ENCODE measurements around the gene GSTM4.
"Not testable (repeated sequence)": the region's sequence is repeated elsewhere in the genome, so short reads cannot be mapped to it uniquely, and the experiment has no call there.

The GSTM4 gene

DNA sequence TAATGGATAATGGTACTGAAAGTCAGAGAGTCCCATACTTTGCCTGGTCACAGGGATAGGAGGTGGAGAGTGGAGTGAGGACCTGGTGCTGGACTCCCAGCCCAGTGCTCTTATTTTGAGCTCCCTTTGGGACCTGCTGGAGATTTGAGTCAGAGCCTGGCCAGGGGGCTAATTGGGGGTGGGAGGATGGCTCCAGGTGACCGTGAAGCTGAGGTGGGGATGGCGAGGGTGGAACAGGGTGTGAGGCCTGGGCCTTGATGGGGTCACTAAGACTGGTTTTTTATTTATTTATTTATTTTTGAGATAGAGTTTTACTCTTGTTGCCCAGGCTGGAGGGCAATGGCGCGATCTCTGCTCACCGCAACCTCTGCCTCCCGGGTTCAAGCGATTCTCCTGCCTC is 18.5 kb upstream of the GSTM4 start:
- no peak for DNase-seq (ENCODE audit: low spot score)

DNA sequence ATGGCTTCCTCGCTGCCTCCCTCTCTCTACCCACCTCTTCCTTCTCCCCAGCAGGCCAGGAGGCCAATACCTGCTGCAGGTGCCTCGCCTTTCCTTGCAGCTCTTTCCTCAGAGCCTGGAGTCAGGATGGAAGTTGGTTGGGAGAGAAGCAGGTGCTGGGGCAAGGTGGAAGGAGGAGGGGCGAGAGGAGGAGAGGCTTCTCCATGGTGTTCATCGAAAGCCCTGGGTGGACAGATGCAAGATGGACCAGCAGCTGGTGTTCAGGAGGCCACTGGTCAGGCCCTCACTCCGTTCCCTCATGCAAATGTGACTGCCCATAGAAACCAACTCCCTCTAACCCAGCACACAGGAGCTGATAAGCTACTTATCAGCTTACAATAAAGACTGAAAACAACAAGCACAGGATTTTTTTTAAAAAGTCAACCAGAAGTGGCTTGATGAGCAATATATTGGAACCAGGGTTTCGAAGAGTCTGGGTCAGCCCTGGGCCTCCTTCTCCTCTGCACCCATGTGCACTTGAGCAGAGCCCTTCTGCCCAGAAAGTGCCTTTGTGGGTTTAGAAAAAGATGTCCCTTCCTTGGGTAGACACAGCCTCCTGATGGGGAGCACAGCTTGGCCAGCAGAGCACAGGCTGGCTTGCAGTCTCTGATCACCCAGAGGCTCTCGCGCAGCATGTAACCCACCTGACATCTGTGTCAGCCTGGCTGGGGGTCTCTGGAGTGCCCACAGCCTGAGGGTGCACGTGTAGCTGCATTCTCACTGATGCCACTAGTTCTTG is 16.6 kb upstream of the GSTM4 start:
- no peak for DNase-seq (ENCODE audit: low spot score)

DNA sequence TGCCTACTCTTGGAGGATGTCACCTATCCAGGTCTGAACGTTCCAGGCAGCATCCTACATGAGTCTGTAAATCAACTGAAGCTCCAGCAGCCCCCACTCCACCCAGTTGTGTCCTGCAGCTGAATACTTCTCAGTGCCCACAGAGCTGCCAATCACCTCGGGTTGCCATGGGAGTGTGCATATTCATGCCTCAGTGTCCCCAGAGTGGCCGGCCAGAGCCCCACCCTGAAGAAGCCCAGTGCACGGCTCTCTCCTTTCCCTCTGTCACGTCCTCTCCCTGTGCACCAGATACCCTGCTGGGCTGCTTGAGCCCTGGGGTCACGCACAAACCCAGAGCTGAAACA is 16.1 kb upstream of the GSTM4 start:
- DNase-seq (ENCODE audit: low spot score), result no peak

DNA sequence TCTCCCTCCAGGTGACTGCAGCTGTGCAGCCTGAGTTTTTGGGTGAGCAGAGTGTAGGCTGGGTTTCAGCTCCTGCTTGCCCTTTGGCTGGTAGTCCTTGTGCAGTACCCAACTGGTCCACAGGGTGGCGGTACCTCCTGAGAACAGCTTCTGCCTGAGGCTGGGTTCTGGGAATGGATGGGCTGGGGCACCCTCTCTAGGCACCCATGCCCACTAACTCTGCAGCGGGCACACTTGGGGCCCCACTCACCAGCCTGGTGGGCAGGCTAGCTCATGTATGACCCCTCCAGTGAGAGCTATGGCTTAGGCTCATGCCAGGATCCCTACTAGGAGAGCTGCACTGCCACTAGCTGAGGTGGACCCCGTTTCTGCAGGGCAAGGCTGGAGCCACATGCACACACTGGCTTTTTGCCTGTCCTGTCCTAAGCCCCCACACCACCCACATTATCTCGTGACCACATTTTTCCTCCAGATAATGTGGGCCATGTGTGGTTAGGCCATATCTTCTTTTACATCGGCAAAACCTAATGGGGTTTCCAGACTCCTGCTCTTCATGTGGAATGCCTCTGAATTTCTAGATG is 15.5 kb upstream of the GSTM4 start:
- peak; percentile 75 for DNase-seq (ENCODE audit: low spot score)

DNA sequence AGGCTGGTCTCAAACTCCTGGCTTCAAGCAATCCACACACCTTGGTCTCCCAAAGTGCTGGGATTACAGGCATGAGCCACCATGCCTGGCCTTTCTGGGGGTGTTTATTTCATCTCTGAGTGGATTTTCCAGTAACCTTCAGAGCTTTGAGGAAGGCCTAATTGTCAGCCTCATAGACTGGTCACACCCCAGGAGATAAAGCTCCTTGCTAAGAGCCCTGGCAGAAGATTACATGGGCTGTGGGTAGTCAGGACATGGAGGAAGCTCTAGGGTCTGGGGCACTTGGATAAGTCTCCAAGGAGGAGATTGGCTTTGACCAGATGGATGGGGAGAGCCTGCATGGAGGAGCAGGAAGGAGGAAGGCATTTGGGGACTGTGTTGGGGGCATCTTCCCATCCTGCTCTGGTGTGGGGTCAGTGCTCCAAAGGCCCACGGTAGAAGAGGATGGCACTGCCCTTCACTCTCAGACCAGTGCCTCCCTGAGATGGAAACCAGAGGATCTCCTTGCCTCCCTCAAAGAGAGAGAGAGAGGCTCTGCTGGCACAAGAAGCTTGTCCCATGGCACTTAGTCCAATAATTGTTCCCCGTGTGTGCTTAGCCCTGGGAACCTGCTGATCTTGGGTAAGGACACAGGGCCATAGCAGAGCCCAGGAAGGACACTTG is 14.7 kb upstream of the GSTM4 start:
- DNase-seq (ENCODE audit: low spot score), result no peak

DNA sequence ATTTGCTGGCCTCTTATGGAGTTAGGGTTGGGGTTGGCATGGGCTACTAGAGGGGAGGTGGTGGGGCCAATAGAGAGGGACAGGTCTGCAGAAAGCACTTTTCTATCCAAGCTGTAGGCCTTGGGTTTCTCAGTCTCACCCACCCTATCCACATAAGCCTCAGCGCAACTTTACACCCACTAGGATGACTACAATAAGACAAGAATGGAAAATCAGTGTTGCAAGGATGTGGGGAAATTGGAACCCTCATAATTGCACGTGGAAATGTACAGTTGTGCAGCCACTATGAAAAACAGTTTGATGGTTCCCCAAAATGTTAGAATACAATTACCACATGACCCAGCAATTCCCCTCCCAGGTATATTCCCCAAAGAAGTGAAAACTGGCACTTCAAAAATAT is 14.0 kb upstream of the GSTM4 start:
- DNase-seq (ENCODE audit: low spot score), result no peak

DNA sequence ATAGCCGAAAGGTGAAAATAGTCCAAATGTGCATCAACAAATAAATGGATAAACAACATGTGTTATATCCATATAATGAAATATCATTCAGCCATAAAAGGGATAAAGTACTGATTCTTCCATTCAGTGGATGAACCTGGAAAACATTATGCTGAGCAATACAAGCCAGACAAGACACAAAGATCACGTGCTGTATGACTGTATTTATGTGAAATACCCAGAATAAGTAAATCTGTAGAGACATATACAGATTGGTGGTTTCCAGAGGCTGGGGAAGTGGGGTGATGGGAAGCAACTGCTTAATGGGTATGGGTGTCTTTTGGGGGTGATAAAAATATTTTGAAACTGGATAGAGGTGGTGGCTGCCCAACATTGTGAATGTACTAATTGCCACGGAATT is 13.3 kb upstream of the GSTM4 start:
- DNase-seq (ENCODE audit: low spot score), result no peak

DNA sequence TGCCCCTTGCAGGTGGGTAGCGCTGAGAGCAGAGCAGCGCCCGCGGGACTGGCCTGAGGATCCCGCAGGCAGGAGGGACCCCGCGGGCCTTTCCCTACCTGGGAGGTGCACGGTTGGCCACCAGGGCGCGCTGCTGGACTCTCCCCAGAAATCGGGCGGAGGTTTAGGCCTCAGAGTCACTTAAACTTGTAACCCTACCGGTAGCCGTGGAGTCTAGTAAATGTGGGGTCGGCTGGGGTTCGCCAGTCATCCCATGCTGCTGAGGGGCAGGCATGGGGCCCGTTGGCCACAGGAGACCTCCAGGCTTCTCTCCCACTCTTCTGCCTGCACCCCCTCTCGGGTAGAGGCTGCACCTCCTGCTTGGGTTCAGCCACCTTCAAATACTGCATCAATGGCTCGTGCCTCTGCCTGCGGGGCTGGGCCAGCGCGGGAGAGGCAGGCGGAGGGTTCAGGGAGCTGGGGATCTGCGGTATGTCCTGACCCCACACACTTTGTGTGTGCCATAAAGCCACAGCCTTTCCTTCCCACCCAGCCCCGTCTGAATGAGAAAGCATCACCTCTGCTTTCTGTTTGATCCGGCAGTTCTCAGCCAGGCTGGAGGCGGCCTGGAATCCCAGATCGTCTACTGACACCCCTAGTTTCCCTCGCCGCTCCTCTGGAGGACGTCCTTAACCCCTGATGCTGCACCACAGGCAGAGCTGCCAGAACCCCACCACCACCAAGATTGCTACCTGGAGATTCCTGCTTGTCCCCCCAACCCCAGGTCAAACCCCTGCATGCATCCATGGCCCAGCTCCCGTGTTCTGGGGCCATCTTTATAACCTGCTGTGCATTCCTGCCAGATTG is 12.3 kb upstream of the GSTM4 start:
- DNase-seq (ENCODE audit: low spot score), result no peak

DNA sequence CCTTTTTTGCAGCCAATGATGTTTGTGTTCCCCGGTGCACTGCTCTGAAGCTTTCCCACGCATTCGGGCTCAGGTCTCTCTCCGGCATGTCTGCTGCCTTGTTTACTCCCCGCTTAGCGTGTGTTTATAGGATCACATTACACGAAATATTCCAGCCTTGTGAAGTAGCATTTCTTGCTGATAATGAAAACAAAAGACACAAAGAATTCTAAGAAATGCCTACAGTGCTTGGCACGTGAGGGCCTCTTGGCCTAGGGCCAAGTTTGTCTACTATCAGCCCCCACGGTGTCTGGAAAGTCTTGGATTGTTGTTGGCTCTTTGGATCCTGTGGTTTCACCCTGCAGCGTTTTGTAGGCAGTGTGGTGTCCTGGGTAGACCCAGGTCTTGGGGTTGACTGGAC is 11.2 kb upstream of the GSTM4 start:
- no peak for DNase-seq (ENCODE audit: low spot score)

DNA sequence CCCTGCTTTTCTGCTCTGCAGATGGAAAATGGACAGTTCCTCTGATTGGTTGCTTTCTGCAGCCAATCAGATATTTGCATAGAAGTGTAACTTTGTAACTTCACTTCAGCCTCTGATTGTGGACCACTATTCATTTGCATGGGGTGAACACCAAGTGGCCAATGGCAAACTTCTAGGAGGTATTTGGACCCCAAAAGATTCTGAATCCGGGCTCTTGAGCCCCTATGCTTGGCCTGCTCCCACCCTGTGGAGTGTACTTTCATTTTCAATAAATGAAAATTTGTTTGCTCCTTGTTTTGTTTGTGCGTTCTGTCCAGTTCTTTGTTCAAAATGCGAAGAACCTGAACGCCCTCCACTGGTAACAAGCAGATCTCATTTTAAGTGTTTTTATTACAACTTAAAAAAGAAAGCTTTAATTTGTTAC is 6.4 kb upstream of the GSTM4 start:
- peak; percentile 68 for DNase-seq (ENCODE audit: low spot score)

DNA sequence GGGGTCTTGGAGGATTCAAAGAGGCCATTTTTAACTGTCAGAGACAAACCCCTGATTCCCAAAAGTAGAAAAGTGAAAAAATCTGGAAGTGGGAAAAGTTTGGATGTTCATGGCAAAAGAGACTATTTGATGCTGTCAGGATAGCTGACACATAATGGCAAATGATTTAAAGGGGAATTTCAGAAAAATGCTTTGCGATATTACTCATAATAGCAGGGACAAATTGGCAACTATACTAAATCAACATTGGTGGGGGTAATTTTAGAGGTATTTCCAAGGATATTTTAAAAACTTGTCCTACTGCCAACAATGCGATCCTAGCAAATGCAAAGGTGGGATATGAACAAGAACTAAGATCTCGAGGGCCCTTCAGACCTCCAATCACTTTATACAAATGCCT is 5.3 kb upstream of the GSTM4 start:
- no peak for DNase-seq (ENCODE audit: low spot score)

DNA sequence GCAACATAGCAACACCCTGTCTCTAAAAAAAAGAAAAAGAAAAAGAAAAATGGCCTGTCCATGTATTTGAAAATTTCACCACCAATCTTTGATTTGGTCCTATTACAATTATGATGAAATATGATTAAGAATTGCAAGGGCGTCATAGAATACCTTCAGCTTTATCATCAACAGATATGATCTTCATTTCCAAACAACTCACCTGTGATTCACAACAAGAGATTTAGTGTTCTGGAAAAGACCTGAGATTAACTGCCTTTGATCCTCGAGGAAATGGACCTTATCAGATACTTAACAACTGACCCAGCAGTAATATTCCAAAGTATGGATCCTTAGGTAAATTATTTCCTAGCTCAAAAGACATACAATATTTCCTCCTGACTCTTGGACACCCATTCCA is 3.5 kb upstream of the GSTM4 start:
- DNase-seq (ENCODE audit: low spot score), result no peak

DNA sequence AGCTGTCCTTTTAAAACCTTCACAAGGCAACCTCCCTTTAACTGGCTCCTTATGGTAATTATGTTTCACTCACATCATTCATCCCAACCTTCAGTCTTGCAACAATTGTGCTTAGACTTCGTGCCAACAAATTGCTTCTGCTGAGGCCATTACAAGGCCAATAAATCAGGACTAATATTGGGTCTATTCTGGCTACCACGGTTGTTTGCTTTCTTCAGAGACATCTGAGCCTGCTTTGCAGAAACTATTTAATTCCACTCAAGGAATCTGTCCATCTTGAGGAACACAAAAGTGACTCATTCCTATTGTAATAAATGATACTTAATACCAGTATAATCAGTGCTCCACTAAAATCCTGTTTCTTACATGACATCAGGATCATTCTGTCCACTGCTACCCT is 2.6 kb upstream of the GSTM4 start:
- no peak for DNase-seq (ENCODE audit: low spot score)

DNA sequence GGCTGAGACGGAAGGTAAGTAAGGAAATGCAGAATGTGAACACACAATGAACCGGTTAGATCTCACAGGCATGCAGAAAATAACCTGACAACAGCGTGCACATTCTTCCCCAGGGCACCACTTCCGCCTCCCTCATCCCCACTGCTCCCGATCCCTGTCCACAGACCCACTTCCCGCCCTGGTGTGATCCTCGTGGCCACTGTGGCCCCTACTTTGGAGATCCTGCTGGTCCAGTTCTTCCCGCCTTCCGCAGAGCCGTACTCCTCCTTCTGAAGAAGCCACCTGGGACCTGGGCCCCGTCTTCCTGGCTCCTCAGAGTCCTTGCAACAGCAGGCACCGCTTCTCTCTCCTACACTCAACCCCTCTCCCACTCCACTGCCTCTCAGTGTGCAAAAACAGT is 1.4 kb upstream of the GSTM4 start:
- no peak for DNase-seq (ENCODE audit: low spot score)

DNA sequence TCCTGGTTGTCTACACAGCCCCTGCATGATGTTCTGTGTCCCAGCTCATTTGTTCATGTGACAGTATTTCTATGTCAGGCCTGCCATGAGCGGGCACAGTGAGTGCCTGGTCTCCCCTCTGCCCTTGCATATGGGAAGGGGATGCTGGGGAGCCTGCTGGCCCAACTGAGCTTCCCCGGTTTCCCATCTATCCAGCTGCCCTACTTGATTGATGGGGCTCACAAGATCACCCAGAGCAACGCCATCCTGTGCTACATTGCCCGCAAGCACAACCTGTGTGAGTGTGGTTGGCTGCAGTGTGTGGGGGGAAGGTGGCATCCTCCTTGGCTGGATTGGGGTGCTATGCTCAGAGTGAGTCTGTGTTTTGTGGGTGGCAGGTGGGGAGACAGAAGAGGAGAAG is 1.5 kb downstream of the GSTM4 start:
- no peak for DNase-seq (ENCODE audit: low spot score)

DNA sequence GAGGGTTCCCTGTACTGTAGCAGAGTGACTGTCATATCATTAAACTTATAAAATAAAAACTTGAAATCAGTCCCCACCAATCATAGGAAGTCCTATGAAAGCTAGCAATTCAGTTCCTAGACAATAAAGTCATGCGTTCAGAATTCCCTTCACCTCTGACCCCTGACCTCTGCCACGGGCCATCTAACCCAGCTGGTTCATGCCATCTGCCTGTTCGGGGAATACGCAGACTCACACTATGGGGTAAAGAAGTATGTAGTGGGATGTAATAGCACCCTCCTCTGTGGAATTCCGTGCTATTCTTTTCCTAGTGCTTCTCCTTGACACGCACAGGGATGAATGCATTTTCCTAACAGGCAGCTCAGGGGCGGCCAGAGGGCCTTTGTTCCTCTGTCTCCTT is 2.1 kb downstream of the GSTM4 start:
- no peak for DNase-seq (ENCODE audit: low spot score)

DNA sequence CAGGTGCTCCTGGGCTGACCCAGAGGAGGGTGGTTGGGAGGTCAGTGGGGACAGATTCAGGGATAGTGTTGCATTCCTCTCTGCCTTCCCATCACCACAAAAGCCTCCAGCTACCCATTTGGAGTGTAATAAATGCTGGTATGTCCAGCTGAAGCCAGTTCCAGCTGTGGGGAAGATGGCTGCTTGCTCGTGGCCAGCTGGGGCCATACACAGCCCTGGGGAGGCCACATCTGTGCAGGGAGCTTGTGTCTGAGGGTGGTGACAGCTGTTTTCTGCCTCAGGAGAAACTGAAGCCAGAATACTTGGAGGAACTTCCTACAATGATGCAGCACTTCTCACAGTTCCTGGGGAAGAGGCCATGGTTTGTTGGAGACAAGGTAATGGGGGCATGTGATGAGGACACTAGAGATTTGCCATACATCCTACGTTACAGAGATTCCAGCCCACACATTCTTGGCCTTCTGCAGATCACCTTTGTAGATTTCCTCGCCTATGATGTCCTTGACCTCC is 2.7 kb downstream of the GSTM4 start:
- DNase-seq (ENCODE audit: low spot score), result no peak

DNA sequence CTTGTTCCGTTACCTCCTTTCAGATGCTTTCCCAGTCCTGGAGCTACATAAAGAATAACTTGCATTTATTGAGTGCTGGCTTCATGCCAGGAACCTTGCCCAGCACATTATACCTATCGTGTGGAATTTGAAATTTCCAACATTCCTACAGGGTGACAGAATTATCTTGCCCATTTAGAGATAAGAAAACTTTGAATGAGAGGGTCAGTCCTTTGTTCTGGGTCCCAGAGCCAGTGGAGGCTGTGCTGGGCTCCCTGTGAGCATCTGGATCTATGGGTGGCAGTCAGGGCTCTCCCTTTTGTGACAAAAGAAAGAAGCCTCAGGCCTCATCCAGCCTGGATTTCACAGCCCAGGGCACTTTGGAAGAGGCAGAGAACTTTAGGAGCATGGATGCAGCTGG is 3.2 kb downstream of the GSTM4 start:
- no peak for DNase-seq (ENCODE audit: low spot score)

DNA sequence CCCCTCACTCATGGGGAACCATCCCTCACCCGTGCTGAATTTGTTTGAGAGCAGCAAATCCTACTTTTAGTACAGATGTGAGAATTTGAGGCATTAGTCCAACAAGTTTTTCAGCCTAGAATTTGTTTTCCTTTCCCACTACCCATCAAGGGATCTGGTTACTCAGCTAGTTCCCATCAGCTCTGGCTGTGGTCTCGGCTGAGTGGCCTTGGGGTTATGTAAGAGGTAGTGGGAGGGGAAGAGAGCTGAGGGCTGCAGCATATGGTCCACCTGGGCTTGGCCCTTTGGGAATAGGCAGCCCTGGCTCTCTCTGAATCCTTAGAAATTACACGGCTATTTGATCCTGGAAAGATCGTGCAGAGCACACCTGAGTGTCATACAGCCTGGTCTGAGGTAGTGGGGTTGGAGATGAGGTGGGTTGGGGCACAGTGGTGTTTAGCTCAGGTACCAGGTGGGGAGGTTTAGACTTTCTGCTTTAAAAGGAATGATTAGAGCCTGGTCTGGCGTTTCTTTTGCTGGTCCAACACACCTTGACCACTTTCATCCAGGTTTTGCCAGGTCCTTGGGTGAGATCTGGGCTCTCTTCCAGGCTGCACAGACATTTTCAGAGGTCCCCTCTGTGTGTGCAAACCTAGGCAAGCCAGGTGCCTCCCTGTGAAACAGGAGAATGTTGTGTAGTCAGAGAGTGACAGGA is 4.2 kb downstream of the GSTM4 start:
- DNase-seq (ENCODE audit: low spot score), result no peak

DNA sequence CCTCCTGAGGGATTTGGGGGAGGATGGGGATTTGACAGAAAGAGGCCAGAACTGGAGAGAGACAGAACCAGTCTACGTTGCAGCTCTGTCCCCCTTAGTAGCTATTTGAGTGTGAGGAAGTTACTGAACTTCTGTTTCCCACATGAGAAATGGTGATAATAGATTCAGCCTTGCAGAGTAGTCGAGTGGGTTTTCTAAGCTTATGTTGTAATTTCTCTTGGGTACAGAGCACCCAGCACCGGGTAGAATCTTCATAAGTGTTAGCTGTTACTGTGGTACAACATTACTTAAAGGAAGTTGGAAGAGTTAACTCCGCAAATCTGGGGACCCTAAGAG is 4.8 kb downstream of the GSTM4 start:
- DNase-seq (ENCODE audit: low spot score), result not testable (repeated sequence)

DNA sequence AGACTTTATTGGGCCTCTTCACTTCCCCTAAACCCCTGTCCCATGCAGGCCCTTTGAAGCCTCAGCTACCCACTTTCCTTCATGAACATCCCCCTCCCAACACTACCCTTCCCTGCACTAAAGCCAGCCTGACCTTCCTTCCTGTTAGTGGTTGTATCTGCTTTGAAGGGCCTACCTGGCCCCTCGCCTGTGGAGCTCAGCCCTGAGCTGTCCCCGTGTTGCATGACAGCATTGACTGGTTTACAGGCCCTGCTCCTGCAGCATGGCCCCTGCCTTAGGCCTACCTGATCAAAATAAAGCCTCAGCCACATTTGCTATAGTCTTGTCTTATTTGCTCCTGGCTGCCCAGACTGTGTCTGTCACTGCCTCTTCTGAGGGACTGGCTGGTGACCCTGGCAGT is 5.5 kb downstream of the GSTM4 start:
- DNase-seq (ENCODE audit: low spot score), result no peak

DNA sequence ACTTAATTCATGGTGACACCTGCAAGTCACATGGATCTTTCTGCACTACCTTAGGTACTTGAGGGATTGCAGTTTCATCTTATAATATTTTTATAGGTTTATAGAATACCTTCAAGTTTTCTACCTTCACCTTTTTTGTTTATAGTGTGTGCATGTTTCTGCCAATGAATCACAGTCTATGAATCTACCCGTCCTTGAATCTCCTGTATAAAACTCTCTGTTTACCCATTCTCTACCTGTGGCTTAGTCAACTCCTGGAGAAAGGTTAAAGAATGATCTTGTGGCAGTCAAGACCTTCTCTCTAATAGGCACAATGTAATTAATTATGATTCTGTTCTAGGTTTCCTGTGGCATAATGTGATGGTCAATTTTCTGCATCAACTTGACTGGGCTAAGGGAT is 8.8 kb downstream of the GSTM4 start:
- DNase-seq (ENCODE audit: low spot score), result no peak

Data from SK-N-DZ (cell line).